Neuronal stem cell (in vitro differentiated cells): ENCODE measurements around the gene AVEN.

Experiments used
- DNase-seq: peaks from one replicate; pipeline ENCODE4 v3.0.0-alpha.2; 2013; ENCODE audit warnings: low spot score
- H2AFZ ChIP-seq: one replicate; pipeline ENCODE4 v1.6.1; 2013; ENCODE audit warnings: mild to moderate bottlenecking, low read length, inconsistent platforms
- H2AK5ac ChIP-seq: 2 replicates; pipeline ENCODE4 v1.6.1; 2013; ENCODE audit warnings: low read depth, mild to moderate bottlenecking, inconsistent platforms, low read length, moderate library complexity, mixed read lengths
- H2BK120ac ChIP-seq: 2 replicates; pipeline ENCODE4 v1.6.1; 2013; ENCODE audit warnings: low read depth, mild to moderate bottlenecking, inconsistent platforms, low read length, moderate library complexity, mixed read lengths
- H2BK12ac ChIP-seq: one replicate; pipeline ENCODE4 v1.6.1; 2013; ENCODE audit warnings: low read length, inconsistent platforms
- H2BK15ac ChIP-seq: 2 replicates; pipeline ENCODE4 v1.6.1; 2013; ENCODE audit warnings: mild to moderate bottlenecking, low read length, inconsistent platforms, mixed read lengths
- H2BK5ac ChIP-seq: one replicate; pipeline ENCODE4 v1.6.1; 2013; ENCODE audit warnings: inconsistent platforms, mild to moderate bottlenecking, low read length, moderate library complexity
- H3K14ac ChIP-seq: one replicate; pipeline ENCODE4 v1.6.1; 2013; ENCODE audit warnings: low read length, inconsistent platforms
- H3K18ac ChIP-seq: 2 replicates; pipeline ENCODE4 v1.6.1; 2013; ENCODE audit warnings: low read length, inconsistent platforms
- H3K23ac ChIP-seq: 2 replicates; pipeline ENCODE4 v1.6.1; 2013; ENCODE audit warnings: low read depth, mild to moderate bottlenecking, mixed read lengths, low read length, inconsistent platforms; ENCODE audit not compliant: poor library complexity
- H3K27ac ChIP-seq: replicated peaks from 3 replicates; pipeline ENCODE4 v1.5.1; 2013; ENCODE audit warnings: low read length, inconsistent platforms
- H3K27me3 ChIP-seq, 3 experiments: 2 replicates each; pipeline ENCODE4 v1.6.1; 2013; ENCODE audit warnings: low read length in 3 of 3, mild to moderate bottlenecking in 2 of 3, inconsistent platforms in 1 of 3, low read depth in 1 of 3, mixed read lengths in 1 of 3, moderate library complexity in 1 of 3; ENCODE audit not compliant: control insufficient read depth in 3 of 3, insufficient read depth in 3 of 3
- H3K36me3 ChIP-seq, 2 donors: replicated peaks in 1 of 2; 2 replicates each; pipeline ENCODE4 v1.6.1; 2013; ENCODE audit warnings: low read length in 2 of 2; ENCODE audit not compliant: control insufficient read depth in 2 of 2, insufficient read depth in 2 of 2
- H3K4ac ChIP-seq: 2 replicates; pipeline ENCODE4 v1.6.1; 2013; ENCODE audit warnings: inconsistent platforms, mild to moderate bottlenecking, low read length, moderate library complexity
- H3K4me1 ChIP-seq, 2 donors: 1 replicate in 1 of 2; 2 replicates in 1 of 2; pipeline ENCODE4 v1.6.1; 2013; ENCODE audit warnings: low read length in 2 of 2, low read depth in 1 of 2; ENCODE audit not compliant: control insufficient read depth in 2 of 2, insufficient read depth in 1 of 2
- H3K4me2 ChIP-seq: one replicate; pipeline ENCODE4 v1.6.1; 2013; ENCODE audit warnings: mild to moderate bottlenecking, low read length, inconsistent platforms; ENCODE audit not compliant: insufficient read depth, poor library complexity, severe bottlenecking
- H3K4me3 ChIP-seq, 2 donors: 2 replicates each; pipeline ENCODE4 v1.5.1; 2013; ENCODE audit warnings: low read length in 2 of 2, mild to moderate bottlenecking in 2 of 2, inconsistent platforms in 1 of 2, moderate library complexity in 1 of 2
- H3K79me1 ChIP-seq: one replicate; pipeline ENCODE4 v1.6.1; 2013; ENCODE audit warnings: low read depth, mild to moderate bottlenecking, inconsistent platforms, low read length, moderate library complexity
- H3K9ac ChIP-seq: one replicate; pipeline ENCODE4 v1.6.1; 2013; ENCODE audit warnings: mild to moderate bottlenecking, low read depth, low read length, inconsistent platforms; ENCODE audit not compliant: poor library complexity
- H3K9me3 ChIP-seq, 2 donors: replicated peaks in 1 of 2; 2 replicates each; pipeline versions ENCODE3 to v1.6.1; 2013; ENCODE audit warnings: low read length in 2 of 2, mild to moderate bottlenecking in 2 of 2, inconsistent platforms in 1 of 2, low read depth in 1 of 2, mixed read lengths in 1 of 2, moderate library complexity in 1 of 2; ENCODE audit not compliant: control insufficient read depth in 2 of 2, insufficient read depth in 1 of 2
- H4K8ac ChIP-seq: one replicate; pipeline ENCODE4 v1.6.1; 2013; ENCODE audit warnings: low read depth, mild to moderate bottlenecking, inconsistent platforms, low read length, moderate library complexity
- H4K91ac ChIP-seq: one replicate; pipeline ENCODE4 v1.6.1; 2013; ENCODE audit warnings: low read length, low read depth, mild to moderate bottlenecking, inconsistent platforms; ENCODE audit not compliant: poor library complexity
- WGBS, 2 donors: extraction: QIAGEN DNeasy Blood & Tissue Kit; methylation state at CpG; one replicate each; pipeline ENCODE4 v1.1.7; 2013; ENCODE audit warnings: missing lambda C conversion rate in 2 of 2, mixed read lengths in 1 of 2; ENCODE audit not compliant: insufficient read length in 2 of 2, insufficient replicate concordance in 1 of 2; ENCODE audit errors: extremely low coverage in 2 of 2; 5-methylcytosine and 5-hydroxymethylcytosine counted together

AVEN gene

DNA sequence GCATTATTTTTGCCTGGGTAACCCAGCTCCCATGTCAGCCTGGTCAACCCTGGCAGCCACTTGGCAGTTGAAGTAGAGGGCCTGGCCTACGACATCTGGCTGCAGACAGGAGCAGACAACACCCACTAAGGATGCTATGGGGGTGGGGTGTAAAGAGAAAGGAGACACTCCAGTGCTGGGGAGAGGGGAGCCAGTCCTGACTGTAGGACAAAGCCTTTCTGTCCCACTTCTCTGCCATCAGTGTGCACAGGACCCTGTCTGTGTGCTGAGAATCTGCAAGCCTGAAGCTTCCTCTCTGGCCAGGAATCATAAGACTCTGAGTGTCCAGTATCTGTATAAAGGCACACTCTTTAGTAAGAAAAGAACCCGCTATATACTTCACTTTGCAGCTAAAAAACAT, 167.0 kb downstream of the AVEN start:
- Histone ChIP-seq H2BK5ac (no peak overlapping the region), H3K23ac (no peak overlapping the region), H3K4me3 (no peak overlapping the region), H3K36me3 (peaks cover 0 to 2% of the 10 kb centered on the region in 2 donors), H3K4me1 (peaks cover 7 to 9% of the 10 kb centered on the region in 2 donors), H2BK12ac (no peak overlapping the region), H3K4ac (no peak overlapping the region), H3K27ac (no peak overlapping the region), H2BK120ac (no peak overlapping the region), H4K91ac (no peak overlapping the region), H3K18ac (no peak overlapping the region), H3K14ac (no peak overlapping the region), H3K4me2 (no peak overlapping the region), H3K9me3 (peaks cover 0 to 1% of the 10 kb centered on the region in 2 donors), H4K8ac (no peak overlapping the region), H2AK5ac (no peak overlapping the region), H3K79me1 (no peaks in the 10 kb centered on the region), H3K27me3 (no peaks in the 10 kb centered on the region), H3K9ac (no peak overlapping the region), H2BK15ac (no peak overlapping the region), H2AFZ (peak overlapping the region; percentile 15)
- no CpG with 5 or more reads among the region's 2 CpGs for WGBS, 2 donors
- no peak for DNase-seq

GRCh38 chr15:33866101-33866737, 172.8 kb downstream of the AVEN start:
- H3K36me3 ChIP-seq = peaks cover 2 to 6% of the 10 kb centered on the region in 2 donors
- H3K9ac ChIP-seq = no peak overlapping the region
- no peak for DNase-seq
- no peak overlapping the region for H2BK5ac ChIP-seq
- H3K18ac ChIP-seq = no peak overlapping the region
- H3K4me2 ChIP-seq = no peak overlapping the region
- H2BK12ac ChIP-seq = no peak overlapping the region
- H3K4ac ChIP-seq = no peak overlapping the region
- H3K9me3 ChIP-seq = no peaks in the 10 kb centered on the region
- H3K79me1 ChIP-seq = no peaks in the 10 kb centered on the region
- no CpG with 5 or more reads among the region's 3 CpGs for WGBS, 2 donors
- H3K4me3 ChIP-seq = no peak overlapping the region
- no peaks in the 10 kb centered on the region for H3K4me1 ChIP-seq
- no peak overlapping the region for H4K91ac ChIP-seq
- no peak overlapping the region for H4K8ac ChIP-seq
- no peak overlapping the region for H2BK15ac ChIP-seq
- H3K23ac ChIP-seq = no peak overlapping the region
- no peak overlapping the region for H2BK120ac ChIP-seq
- no peak overlapping the region for H3K27ac ChIP-seq
- no peaks in the 10 kb centered on the region for H3K27me3 ChIP-seq
- no peak overlapping the region for H3K14ac ChIP-seq
- no peak overlapping the region for H2AFZ ChIP-seq
- no peak overlapping the region for H2AK5ac ChIP-seq

DNA sequence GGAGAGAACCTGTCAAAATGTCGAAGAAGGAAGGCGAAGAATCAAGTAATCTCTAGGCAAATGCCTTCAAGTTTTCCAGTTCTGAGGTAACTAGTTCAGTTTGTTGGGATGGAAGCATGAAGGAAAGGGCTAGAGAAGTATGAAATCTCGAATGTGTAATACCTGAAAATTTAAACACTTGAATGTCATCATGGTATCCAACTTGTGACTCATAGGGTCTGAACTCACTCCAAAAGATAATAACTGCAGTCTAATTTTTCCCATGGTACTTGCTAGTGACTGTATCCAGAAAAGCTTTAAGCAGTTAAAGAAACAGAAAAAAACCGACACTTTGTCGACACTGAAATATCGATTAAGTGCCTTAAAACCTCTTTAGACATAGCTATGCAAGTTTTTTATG, 173.6 kb downstream of the AVEN start:
- no peak overlapping the region for H2BK120ac ChIP-seq
- H3K4ac ChIP-seq = no peak overlapping the region
- no peak for DNase-seq
- WGBS, 2 donors = no CpG with 5 or more reads among the region's 6 CpGs
- peaks cover 2 to 6% of the 10 kb centered on the region in 2 donors for H3K36me3 ChIP-seq
- H3K23ac ChIP-seq = no peak overlapping the region
- H2AK5ac ChIP-seq = no peak overlapping the region
- no peaks in the 10 kb centered on the region for H3K4me1 ChIP-seq
- no peak overlapping the region for H3K14ac ChIP-seq
- H3K27me3 ChIP-seq = no peaks in the 10 kb centered on the region
- H2BK5ac ChIP-seq = no peak overlapping the region
- H2AFZ ChIP-seq = no peak overlapping the region
- no peak overlapping the region for H3K4me3 ChIP-seq
- no peaks in the 10 kb centered on the region for H3K79me1 ChIP-seq
- H3K18ac ChIP-seq = no peak overlapping the region
- H3K4me2 ChIP-seq = no peak overlapping the region
- no peak overlapping the region for H3K27ac ChIP-seq
- no peak overlapping the region for H4K8ac ChIP-seq
- no peak overlapping the region for H4K91ac ChIP-seq
- no peak overlapping the region for H2BK12ac ChIP-seq
- H2BK15ac ChIP-seq = no peak overlapping the region
- H3K9ac ChIP-seq = no peak overlapping the region
- H3K9me3 ChIP-seq = no peaks in the 10 kb centered on the region

DNA sequence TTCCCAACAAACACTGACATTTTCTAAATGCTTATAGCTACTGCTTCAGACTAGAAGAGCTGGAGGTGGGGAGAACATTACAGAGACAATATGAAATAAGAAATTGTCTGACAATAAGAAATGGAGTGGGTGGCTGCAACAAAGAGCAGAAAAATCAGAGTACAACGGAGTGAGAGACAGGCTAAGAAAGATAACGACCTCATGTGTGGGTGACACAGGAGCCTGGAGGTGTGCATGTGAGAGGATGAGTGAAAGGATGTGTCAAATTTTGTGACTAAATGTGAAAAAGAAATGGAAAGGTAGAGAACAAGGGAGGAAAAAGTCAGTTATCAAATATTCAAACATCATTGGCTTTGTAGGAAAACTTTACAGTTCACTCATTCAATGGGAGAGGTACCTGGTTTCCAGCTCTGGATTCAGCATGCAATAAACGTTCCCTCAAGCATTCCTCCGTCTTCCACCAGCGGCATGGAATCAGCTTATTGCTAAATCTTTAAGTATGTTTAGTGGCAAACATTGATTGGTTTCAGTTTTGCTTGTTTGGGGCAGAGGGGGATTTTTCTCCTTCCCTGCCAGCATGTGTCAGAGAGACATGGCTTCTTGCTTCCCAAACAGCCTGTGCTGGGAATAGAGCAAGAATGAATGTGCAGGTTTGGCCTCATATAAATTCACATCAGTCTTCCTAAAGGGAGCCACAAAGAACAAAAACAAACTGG, 174.5 kb downstream of the AVEN start:
- H3K14ac ChIP-seq = no peak overlapping the region
- H2AFZ ChIP-seq = no peak overlapping the region
- no peak overlapping the region for H2BK120ac ChIP-seq
- no peak overlapping the region for H2BK5ac ChIP-seq
- peaks cover 2 to 7% of the 10 kb centered on the region in 2 donors for H3K36me3 ChIP-seq
- no peaks in the 10 kb centered on the region for H3K27me3 ChIP-seq
- no peak overlapping the region for H3K4me2 ChIP-seq
- no peak overlapping the region for H3K9ac ChIP-seq
- DNase-seq = no peak
- H3K4ac ChIP-seq = no peak overlapping the region
- H3K4me3 ChIP-seq = no peak overlapping the region
- H3K18ac ChIP-seq = no peak overlapping the region
- H4K8ac ChIP-seq = no peak overlapping the region
- H3K79me1 ChIP-seq = no peaks in the 10 kb centered on the region
- H2AK5ac ChIP-seq = no peak overlapping the region
- WGBS, 2 donors = no CpG with 5 or more reads among the region's 5 CpGs
- H3K4me1 ChIP-seq = no peaks in the 10 kb centered on the region
- H4K91ac ChIP-seq = no peak overlapping the region
- H2BK12ac ChIP-seq = no peak overlapping the region
- H3K9me3 ChIP-seq = no peaks in the 10 kb centered on the region
- no peak overlapping the region for H3K27ac ChIP-seq
- no peak overlapping the region for H3K23ac ChIP-seq
- H2BK15ac ChIP-seq = no peak overlapping the region
